ENCODE results near the gene ALG12.

DNA sequence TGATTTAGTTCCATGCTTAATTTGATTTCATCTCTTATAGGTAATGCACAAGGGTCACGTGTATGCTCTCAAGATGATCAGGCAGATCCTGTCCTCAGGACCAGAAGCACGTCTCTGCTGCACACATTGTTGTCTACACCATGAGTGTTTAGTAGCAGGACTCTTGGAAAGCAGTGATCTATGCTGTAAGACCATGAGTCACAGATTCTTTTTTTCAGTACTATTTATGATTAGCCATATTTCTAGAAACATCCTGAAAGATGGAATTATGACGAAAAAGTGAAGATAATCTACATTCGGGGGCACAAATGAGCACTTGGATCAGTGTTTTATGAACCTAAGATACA, 35.0 kb downstream of the ALG12 start:
- TF ChIP-seq, protein P1, sequence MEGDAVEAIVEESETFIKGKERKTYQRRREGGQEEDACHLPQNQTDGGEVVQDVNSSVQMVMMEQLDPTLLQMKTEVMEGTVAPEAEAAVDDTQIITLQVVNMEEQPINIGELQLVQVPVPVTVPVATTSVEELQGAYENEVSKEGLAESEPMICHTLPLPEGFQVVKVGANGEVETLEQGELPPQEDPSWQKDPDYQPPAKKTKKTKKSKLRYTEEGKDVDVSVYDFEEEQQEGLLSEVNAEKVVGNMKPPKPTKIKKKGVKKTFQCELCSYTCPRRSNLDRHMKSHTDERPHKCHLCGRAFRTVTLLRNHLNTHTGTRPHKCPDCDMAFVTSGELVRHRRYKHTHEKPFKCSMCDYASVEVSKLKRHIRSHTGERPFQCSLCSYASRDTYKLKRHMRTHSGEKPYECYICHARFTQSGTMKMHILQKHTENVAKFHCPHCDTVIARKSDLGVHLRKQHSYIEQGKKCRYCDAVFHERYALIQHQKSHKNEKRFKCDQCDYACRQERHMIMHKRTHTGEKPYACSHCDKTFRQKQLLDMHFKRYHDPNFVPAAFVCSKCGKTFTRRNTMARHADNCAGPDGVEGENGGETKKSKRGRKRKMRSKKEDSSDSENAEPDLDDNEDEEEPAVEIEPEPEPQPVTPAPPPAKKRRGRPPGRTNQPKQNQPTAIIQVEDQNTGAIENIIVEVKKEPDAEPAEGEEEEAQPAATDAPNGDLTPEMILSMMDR (IDR thresholded peaks at IDR 0.05; ENCODE audit: poor library complexity, severe bottlenecking), result no peak
- TF ChIP-seq, protein P2, sequence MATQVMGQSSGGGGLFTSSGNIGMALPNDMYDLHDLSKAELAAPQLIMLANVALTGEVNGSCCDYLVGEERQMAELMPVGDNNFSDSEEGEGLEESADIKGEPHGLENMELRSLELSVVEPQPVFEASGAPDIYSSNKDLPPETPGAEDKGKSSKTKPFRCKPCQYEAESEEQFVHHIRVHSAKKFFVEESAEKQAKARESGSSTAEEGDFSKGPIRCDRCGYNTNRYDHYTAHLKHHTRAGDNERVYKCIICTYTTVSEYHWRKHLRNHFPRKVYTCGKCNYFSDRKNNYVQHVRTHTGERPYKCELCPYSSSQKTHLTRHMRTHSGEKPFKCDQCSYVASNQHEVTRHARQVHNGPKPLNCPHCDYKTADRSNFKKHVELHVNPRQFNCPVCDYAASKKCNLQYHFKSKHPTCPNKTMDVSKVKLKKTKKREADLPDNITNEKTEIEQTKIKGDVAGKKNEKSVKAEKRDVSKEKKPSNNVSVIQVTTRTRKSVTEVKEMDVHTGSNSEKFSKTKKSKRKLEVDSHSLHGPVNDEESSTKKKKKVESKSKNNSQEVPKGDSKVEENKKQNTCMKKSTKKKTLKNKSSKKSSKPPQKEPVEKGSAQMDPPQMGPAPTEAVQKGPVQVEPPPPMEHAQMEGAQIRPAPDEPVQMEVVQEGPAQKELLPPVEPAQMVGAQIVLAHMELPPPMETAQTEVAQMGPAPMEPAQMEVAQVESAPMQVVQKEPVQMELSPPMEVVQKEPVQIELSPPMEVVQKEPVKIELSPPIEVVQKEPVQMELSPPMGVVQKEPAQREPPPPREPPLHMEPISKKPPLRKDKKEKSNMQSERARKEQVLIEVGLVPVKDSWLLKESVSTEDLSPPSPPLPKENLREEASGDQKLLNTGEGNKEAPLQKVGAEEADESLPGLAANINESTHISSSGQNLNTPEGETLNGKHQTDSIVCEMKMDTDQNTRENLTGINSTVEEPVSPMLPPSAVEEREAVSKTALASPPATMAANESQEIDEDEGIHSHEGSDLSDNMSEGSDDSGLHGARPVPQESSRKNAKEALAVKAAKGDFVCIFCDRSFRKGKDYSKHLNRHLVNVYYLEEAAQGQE (IDR thresholded peaks at IDR 0.05; ENCODE audit: borderline replicate concordance), result no peak
- TF ChIP-seq TAF1 (IDR thresholded peaks at IDR 0.05; ENCODE audit: low read depth) (no peak), EZH2 (IDR thresholded peaks at IDR 0.05; ENCODE audit: borderline replicate concordance, insufficient read depth, low read length, poor library complexity, severe bottlenecking) (no peak), POLR2AphosphoS5 (IDR thresholded peaks at IDR 0.05) (no peak), EP300 (conservative IDR thresholded peaks at IDR 0.05; ENCODE audit: poor library complexity, severe bottlenecking) (no peak), RAD21 (conservative IDR thresholded peaks at IDR 0.05) (no peak), SMC3 (conservative IDR thresholded peaks at IDR 0.05; ENCODE audit: poor library complexity) (no peak)

Measured in neural cell (in vitro differentiated cells).